CD4-positive, alpha-beta memory T cell (primary cell): Measurements from ENCODE around the gene FBXW4. TPM values are rescaled to one million over a fixed set of nuclear protein-coding genes. Genes with fewer than 3 reads are reported as not detected.

Source experiments
- CTCF ChIA-PET: fragments of 350-600 bp; sonication (Branson Sonifier 250); formaldehyde crosslinking; loops from one replicate; lab custom pipeline; 2021; ENCODE audit warnings: inconsistent platforms; ENCODE audit not compliant: partially characterized antibody; lab: Charles Lee
- POLR2A ChIA-PET: fragments of 350-600 bp; sonication (Branson Sonifier 250); formaldehyde crosslinking; loops from one replicate; lab custom pipeline; 2021; ENCODE audit not compliant: partially characterized antibody; lab: Charles Lee
- DNase-seq, 5 donors: peaks; one replicate each; pipeline versions ENCODE4 v3.0.0 to v3.0.0-alpha.2; 2020 to 2022; ENCODE audit warnings: mixed read lengths in 1 of 5
- H3K27ac ChIP-seq: one replicate; pipeline ENCODE4 v1.7.0; 2013; ENCODE audit warnings: low read depth, low read length
- H3K27me3 ChIP-seq: 2 replicates; pipeline ENCODE4 v1.7.0; 2013; ENCODE audit warnings: mild to moderate bottlenecking, low read length, moderate library complexity; ENCODE audit not compliant: insufficient read depth
- H3K36me3 ChIP-seq: 2 replicates; pipeline ENCODE4 v1.7.0; 2013; ENCODE audit warnings: mild to moderate bottlenecking, low read length, moderate library complexity; ENCODE audit not compliant: insufficient read depth
- H3K4me1 ChIP-seq: 2 replicates; pipeline ENCODE4 v1.7.0; 2013; ENCODE audit warnings: mild to moderate bottlenecking, low read length, moderate library complexity; ENCODE audit not compliant: insufficient read depth
- H3K4me3 ChIP-seq, 2 donors: one replicate each; pipeline ENCODE4 v1.7.0; 2013; ENCODE audit warnings: low read length in 2 of 2, mild to moderate bottlenecking in 1 of 2
- H3K9me3 ChIP-seq, 2 donors: one replicate each; pipeline ENCODE4 v1.7.0; 2013; ENCODE audit warnings: low read length in 2 of 2, control low read depth in 1 of 2; ENCODE audit not compliant: control insufficient read depth in 1 of 2
- H3K27ac Mint-ChIP-seq, 7 donors: one replicate each; pipeline ENCODE4 v1.8.0; 2020 to 2021; ENCODE audit warnings: mixed read lengths in 7 of 7, mild to moderate bottlenecking in 6 of 7, inconsistent platforms in 3 of 7, moderate library complexity in 3 of 7
- H3K27me3 Mint-ChIP-seq, 2 donors: one replicate each; pipeline ENCODE4 v1.8.0; 2020 to 2021; ENCODE audit warnings: mixed read lengths in 2 of 2
- H3K36me3 Mint-ChIP-seq, 2 donors: one replicate each; pipeline ENCODE4 v1.8.0; 2020 to 2021; ENCODE audit warnings: mixed read lengths in 2 of 2, inconsistent platforms in 1 of 2, mild to moderate bottlenecking in 1 of 2
- H3K4me1 Mint-ChIP-seq, 4 donors: one replicate each; pipeline ENCODE4 v1.8.0; 2020 to 2021; ENCODE audit warnings: mixed read lengths in 4 of 4, mild to moderate bottlenecking in 1 of 4
- H3K4me3 Mint-ChIP-seq, 8 donors: one replicate each; pipeline ENCODE4 v1.8.0; 2020 to 2021; ENCODE audit warnings: mixed read lengths in 8 of 8, mild to moderate bottlenecking in 7 of 8, moderate library complexity in 6 of 8, inconsistent platforms in 3 of 8
- H3K9me3 Mint-ChIP-seq, 8 donors: one replicate each; pipeline ENCODE4 v1.8.0; 2020 to 2021; ENCODE audit warnings: mixed read lengths in 8 of 8, mild to moderate bottlenecking in 5 of 8, inconsistent platforms in 3 of 8, moderate library complexity in 1 of 8
- intact Hi-C: fragments of 100-400 bp; cut with micrococcal nuclease; formaldehyde crosslinking; loops from one replicate; pipeline ENCODE4 v1.15.1; 2023
- polyA plus RNA-seq, 2 donors: library from polyadenylated mRNA; unstranded; fragments of 300-500 nt; fragmentation: Illumina TruSeq; gene quantifications; one replicate each; pipeline ENCODE4 v1.2.3, GENCODE V29; 2021
- total RNA-seq, 2 experiments: library from RNA; stranded (reverse); gene quantifications; one replicate each; pipeline ENCODE4 v1.2.3, GENCODE V29; 2021

Gene FBXW4
- total and polyA plus RNA-seq, 4 experiments from 2014 or later = 5.1 to 96.6 (median 46.7) TPM

DNA sequence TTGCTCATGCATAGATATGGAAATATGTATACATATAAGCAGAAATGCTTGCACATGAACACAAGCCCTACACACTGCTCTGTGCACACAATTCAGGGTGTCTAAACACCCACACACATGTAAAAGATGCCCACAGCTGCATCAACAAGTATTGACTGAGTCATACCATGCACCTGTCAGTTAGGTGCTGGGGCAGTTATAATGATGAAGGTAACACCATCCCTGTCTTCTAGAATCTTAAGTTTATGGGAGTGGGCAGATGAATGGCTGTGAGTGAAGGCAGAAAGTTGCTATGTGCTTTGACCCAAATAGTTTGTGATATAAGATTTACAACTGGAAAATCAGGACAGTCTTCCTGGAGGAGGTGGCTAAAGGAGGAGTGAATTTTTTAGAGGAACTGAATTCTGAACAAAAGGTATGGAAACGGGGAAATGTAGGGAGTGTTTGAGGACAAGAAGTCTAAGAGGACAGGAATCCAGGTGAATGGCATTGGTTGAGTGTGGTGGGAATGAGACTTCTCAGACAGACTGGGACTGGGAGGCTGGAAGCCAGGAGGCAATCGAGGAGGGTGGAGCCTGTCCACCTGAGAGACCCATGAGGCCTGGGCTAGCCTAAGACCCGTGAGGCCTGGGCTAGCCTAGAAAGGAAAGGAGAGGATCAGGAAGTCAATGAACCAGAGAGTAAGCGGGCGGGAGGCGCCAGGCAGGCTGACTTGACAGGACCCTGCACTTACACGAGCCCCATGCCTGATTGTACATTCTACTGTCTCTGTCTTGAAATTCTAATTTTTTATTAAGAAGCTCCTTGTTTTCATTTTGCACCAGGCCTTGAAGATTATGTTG lies 127.6 kb downstream of the FBXW4 start:
- peaks cover 31 to 58% of the 10 kb centered on the region in 2 donors for H3K27me3 Mint-ChIP-seq
- Histone ChIP-seq H3K27ac (no peak overlapping the region), H3K36me3 (no peaks in the 10 kb centered on the region), H3K4me3 (no peak overlapping the region), H3K4me1 (peaks cover 21% of the 10 kb centered on the region), H3K27me3 (peaks cover 13% of the 10 kb centered on the region), H3K9me3 (no peaks in the 10 kb centered on the region)
- ChIA-PET POLR2A (no interaction called here), CTCF (interaction anchor here (0.5 to 1.6 kb wide), 4 partner anchors 18 to 1150 kb away, joined by 3 to 7 read pairs (median 4); no protein-coding TSS in a partner anchor)
- H3K4me1 Mint-ChIP-seq = peaks cover 6 to 28% (median 9%) of the 10 kb centered on the region in 4 donors
- DNase-seq = no peak
- peak overlapping the region in 3 of 8 donors; percentile 5 to 61 (median 31) for H3K4me3 Mint-ChIP-seq
- intact Hi-C loops = no loop called here
- peaks cover 0 to 2% (median 0%) of the 10 kb centered on the region in 8 donors for H3K9me3 Mint-ChIP-seq
- H3K36me3 Mint-ChIP-seq = no peaks in the 10 kb centered on the region
- no peak overlapping the region for H3K27ac Mint-ChIP-seq

DNA sequence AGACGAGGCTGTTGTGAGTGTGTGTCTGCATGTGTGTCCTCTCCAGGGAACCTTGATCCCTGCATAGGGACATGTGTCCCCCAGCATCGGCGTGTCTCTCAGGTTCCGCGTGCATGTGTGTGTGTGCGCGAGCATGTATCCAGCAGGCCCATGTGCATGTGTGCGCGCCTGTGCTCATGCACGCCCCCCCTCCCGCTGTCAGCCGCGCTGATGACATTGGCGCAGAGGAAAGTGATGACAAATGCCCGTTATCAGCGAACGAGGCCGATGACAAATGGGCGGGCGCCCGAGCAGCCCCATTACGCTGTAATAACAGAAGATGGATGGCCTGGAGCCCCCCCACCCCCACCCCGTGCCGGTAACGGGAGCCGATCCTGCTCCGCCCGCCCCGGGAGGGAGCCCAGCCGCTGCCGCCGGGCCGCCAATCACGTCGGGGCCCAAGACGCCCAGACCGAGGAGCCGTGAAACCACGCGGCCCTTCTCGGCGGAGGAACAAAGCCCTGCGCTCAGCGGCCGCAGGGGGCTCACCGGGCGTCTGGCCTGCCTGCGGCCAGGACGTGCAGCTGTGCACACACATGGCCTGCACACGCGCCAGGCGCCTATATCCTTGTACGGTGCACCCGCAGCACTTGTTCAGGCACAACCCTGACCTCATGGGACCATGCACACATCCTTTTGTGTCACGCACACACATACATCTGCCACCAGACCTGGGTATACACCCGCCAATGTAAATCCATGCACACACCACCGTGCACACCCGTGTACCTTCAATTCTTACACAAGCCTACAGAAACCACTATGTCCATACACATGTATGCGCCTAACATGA lies 128.4 kb downstream of the FBXW4 start:
- H3K4me3 Mint-ChIP-seq = peak overlapping the region in 4 of 8 donors; percentile 5 to 40 (median 18)
- peaks cover 6 to 28% (median 9%) of the 10 kb centered on the region in 4 donors for H3K4me1 Mint-ChIP-seq
- H3K27ac ChIP-seq = no peak overlapping the region
- ChIA-PET POLR2A (no interaction called here), CTCF (interaction anchor here (1.6 kb wide), 1 partner anchor 352 kb away, joined by 5 read pairs; no protein-coding TSS in a partner anchor)
- H3K27ac Mint-ChIP-seq = no peak overlapping the region
- H3K4me1 ChIP-seq = peaks cover 21% of the 10 kb centered on the region
- H3K36me3 ChIP-seq = no peaks in the 10 kb centered on the region
- peaks cover 33 to 62% of the 10 kb centered on the region in 2 donors for H3K27me3 Mint-ChIP-seq
- no peak for DNase-seq
- H3K4me3 ChIP-seq = no peak overlapping the region
- no peaks in the 10 kb centered on the region for H3K9me3 ChIP-seq
- intact Hi-C loops = no loop called here
- peaks cover 13% of the 10 kb centered on the region for H3K27me3 ChIP-seq
- H3K36me3 Mint-ChIP-seq = no peaks in the 10 kb centered on the region
- peaks cover 0 to 2% (median 0%) of the 10 kb centered on the region in 8 donors for H3K9me3 Mint-ChIP-seq

DNA sequence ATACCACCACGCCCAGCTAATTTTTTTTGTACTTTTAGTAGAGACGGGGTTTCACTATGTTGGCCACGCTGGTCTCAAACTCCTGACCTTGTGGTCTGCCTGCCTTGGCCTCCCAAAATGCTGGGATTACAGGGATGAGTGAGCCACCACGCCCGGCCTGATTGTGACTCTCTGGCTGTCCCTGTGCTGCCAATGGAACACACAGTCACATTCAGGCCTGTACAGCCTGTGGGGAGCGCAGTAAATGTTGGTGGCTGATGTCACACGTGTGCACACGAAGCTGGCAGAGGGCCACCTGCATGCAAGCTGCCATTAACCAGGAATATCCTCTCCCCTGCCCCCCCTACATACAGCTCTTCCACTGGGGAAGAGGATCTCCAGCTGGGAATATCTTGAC lies 129.0 kb downstream of the FBXW4 start:
- Histone ChIP-seq H3K4me3 (no peak overlapping the region), H3K4me1 (peaks cover 21% of the 10 kb centered on the region), H3K9me3 (no peaks in the 10 kb centered on the region), H3K36me3 (no peaks in the 10 kb centered on the region), H3K27ac (no peak overlapping the region), H3K27me3 (peaks cover 13% of the 10 kb centered on the region)
- peaks cover 6 to 28% (median 9%) of the 10 kb centered on the region in 4 donors for H3K4me1 Mint-ChIP-seq
- no peak overlapping the region for H3K4me3 Mint-ChIP-seq
- no peak overlapping the region for H3K27ac Mint-ChIP-seq
- no peak for DNase-seq
- intact Hi-C loops = no loop called here
- H3K27me3 Mint-ChIP-seq = peaks cover 33 to 62% of the 10 kb centered on the region in 2 donors
- ChIA-PET POLR2A (no interaction called here), CTCF (interaction anchor here (1.6 kb wide), 1 partner anchor 351 kb away, joined by 5 read pairs; no protein-coding TSS in a partner anchor)
- peaks cover 0 to 2% (median 0%) of the 10 kb centered on the region in 8 donors for H3K9me3 Mint-ChIP-seq
- H3K36me3 Mint-ChIP-seq = no peaks in the 10 kb centered on the region

DNA sequence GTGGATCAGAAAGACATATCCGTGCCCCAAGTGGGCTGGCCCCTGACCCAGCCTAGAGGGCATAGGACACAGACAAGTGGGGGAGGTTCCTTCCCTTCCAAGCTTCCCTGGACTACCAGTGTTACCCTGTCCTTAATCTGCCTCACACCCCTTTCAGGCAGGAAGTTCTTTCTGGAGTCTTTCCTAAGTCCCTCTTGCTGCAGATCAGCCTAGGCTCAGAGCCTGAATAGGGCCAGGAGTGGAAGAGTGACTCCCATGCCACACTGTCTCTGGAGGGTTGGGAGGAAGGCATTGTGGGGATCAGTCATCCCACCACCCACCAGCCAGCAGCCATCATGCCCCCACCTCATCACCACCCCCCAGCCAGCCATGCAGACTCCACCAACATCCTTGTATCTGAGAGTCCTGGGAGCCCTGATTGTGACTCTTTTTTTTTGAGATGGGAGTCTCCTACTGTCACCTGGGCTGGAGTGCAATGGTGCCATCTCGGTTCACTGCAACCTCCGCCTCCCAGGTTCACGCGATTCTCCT lies 129.5 kb downstream of the FBXW4 start:
- H3K27me3 Mint-ChIP-seq = peaks cover 33 to 62% of the 10 kb centered on the region in 2 donors

DNA sequence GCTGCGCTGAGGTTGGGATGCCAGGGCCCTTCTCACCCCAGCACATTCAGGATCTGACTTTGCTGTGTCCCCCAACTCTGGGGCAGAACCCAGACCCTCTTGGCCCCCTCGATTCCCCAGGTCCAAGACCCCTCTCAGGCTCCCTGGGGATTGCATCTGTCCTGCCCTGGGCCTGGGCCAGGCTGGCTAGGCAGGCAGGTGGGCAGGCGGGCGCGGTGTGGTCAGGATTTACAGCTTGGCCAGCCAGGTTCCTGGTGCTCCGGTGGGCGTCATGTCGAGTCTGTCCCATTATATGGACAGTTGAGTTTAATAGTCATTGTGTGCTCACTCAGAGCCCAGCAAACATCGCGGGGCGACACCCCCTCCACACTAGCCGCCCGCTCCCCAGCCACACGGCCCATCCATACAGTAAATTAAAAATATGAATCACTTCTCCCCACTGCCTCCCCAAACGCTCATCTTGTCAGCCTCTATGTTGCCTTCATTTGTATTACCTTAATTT lies 130.4 kb downstream of the FBXW4 start:
- CTCF ChIA-PET = no interaction called here
- POLR2A ChIA-PET = no interaction called here
- no peak overlapping the region for H3K27ac Mint-ChIP-seq
- intact Hi-C loops = no loop called here
- Histone ChIP-seq H3K4me1 (peaks cover 11% of the 10 kb centered on the region), H3K27me3 (peaks cover 9% of the 10 kb centered on the region), H3K4me3 (no peak overlapping the region), H3K27ac (no peak overlapping the region), H3K9me3 (no peaks in the 10 kb centered on the region), H3K36me3 (no peaks in the 10 kb centered on the region)
- no peak for DNase-seq
- peaks cover 33 to 59% of the 10 kb centered on the region in 2 donors for H3K27me3 Mint-ChIP-seq
- H3K36me3 Mint-ChIP-seq = no peaks in the 10 kb centered on the region
- H3K4me3 Mint-ChIP-seq = no peak overlapping the region
- H3K9me3 Mint-ChIP-seq = peaks cover 0 to 3% (median 0%) of the 10 kb centered on the region in 8 donors
- H3K4me1 Mint-ChIP-seq = peaks cover 4 to 26% (median 7%) of the 10 kb centered on the region in 4 donors

More for the DNA sequence above, 129.5 kb downstream of the FBXW4 start:
- H3K36me3 ChIP-seq = no peaks in the 10 kb centered on the region
- Mint-ChIP-seq H3K36me3 (no peaks in the 10 kb centered on the region), H3K4me1 (peaks cover 6 to 28% (median 9%) of the 10 kb centered on the region in 4 donors), H3K9me3 (peaks cover 0 to 2% (median 0%) of the 10 kb centered on the region in 8 donors), H3K27ac (no peak overlapping the region), H3K4me3 (no peak overlapping the region)
- H3K9me3 ChIP-seq = no peaks in the 10 kb centered on the region
- peaks cover 13% of the 10 kb centered on the region for H3K27me3 ChIP-seq
- no peak for DNase-seq
- intact Hi-C loops = no loop called here
- peaks cover 18% of the 10 kb centered on the region for H3K4me1 ChIP-seq
- H3K27ac ChIP-seq = no peak overlapping the region
- ChIA-PET CTCF (no interaction called here), POLR2A (no interaction called here)
- H3K4me3 ChIP-seq = no peak overlapping the region

DNA sequence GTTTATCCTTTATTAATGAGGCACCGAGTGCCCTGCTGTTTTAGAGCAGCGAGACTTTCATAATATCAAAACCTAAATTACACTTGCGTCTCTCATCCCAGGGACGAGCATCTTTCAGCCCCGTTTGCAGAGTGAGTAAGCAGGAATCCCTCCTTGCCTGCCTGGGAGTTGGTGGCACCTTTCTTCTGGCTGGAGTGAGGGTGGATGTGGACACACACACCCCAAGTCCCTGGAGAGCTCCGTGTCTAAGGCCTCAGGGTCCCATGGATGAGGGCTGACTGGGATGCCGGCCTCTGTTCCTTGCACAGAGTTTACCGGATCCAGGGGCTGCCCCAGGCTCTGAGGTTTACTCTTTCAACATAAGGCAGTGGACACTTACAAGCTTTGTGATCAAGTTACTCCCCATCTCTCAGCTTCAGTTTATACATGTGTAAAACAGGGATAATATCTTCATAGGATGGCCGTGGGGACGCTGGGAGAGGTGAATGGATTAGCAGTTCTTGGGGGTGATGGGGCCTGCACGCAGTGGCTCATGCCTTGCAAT lies 131.4 kb downstream of the FBXW4 start:
- no peak overlapping the region for H3K27ac ChIP-seq
- H3K9me3 Mint-ChIP-seq = peaks cover 0 to 5% (median 0%) of the 10 kb centered on the region in 8 donors
- peaks cover 6 to 25% (median 10%) of the 10 kb centered on the region in 4 donors for H3K4me1 Mint-ChIP-seq
- POLR2A ChIA-PET = no interaction called here
- no peaks in the 10 kb centered on the region for H3K36me3 ChIP-seq
- H3K27ac Mint-ChIP-seq = no peak overlapping the region
- no peaks in the 10 kb centered on the region for H3K9me3 ChIP-seq
- H3K27me3 ChIP-seq = peaks cover 2% of the 10 kb centered on the region
- H3K4me3 ChIP-seq = no peak overlapping the region
- H3K27me3 Mint-ChIP-seq = peaks cover 31 to 51% of the 10 kb centered on the region in 2 donors
- CTCF ChIA-PET = no interaction called here
- no peak overlapping the region for H3K4me3 Mint-ChIP-seq
- H3K4me1 ChIP-seq = peaks cover 13% of the 10 kb centered on the region
- no peaks in the 10 kb centered on the region for H3K36me3 Mint-ChIP-seq
- no peak for DNase-seq
- intact Hi-C loops = no loop called here
